Esophagus muscularis mucosa (tissue), 4 donors: ENCODE results near the gene PRR23A. TPM values are rescaled to one million over a fixed set of nuclear protein-coding genes. Genes with fewer than 3 reads are reported as not detected.

Experiments
- DNase-seq: peaks from one replicate; pipeline ENCODE4 v3.0.0-alpha.2; 2017; ENCODE audit errors: extremely low spot score
- H3K27ac ChIP-seq, 4 donors: fragments of 200-600 bp; sonication (generic); replicated peaks in 1 of 4; 1 replicate in 3 of 4; 2 replicates in 1 of 4; pipeline ENCODE4 v1.5.1; 2016 to 2019; ENCODE audit warnings: mild to moderate bottlenecking in 1 of 4
- H3K27me3 ChIP-seq, 4 donors: fragments of 200-600 bp; sonication (generic); one replicate each; pipeline versions ENCODE4 v1.5.1 to v1.6.0; 2016 to 2019
- H3K36me3 ChIP-seq, 4 donors: fragments of 200-600 bp; sonication (generic); one replicate each; pipeline ENCODE4 v1.5.1; 2016 to 2019
- H3K4me1 ChIP-seq, 4 donors: fragments of 200-600 bp; sonication (generic); one replicate each; pipeline ENCODE4 v1.5.1; 2016 to 2019
- H3K4me3 ChIP-seq, 4 donors: fragments of 200-600 bp; sonication (generic); 1 replicate in 2 of 4; 2 replicates in 2 of 4; pipeline ENCODE4 v1.5.1; 2016 to 2019; ENCODE audit warnings: mild to moderate bottlenecking in 4 of 4, moderate library complexity in 1 of 4
- H3K9me3 ChIP-seq, 4 donors: fragments of 200-600 bp; sonication (generic); 1 replicate in 3 of 4; 2 replicates in 1 of 4; pipeline ENCODE4 v1.5.1; 2016 to 2019
- CTCF ChIP-seq, 3 experiments: fragments of 200-600 bp in 2 of 3; fragments of 450-650 bp in 1 of 3; sonication (generic) in 2 of 3; IDR thresholded peaks; one replicate each; pipeline ENCODE4 v1.5.1; 2017 to 2019; ENCODE audit warnings: antibody characterized with exemption in 3 of 3, mild to moderate bottlenecking in 2 of 3, moderate library complexity in 1 of 3
- EP300 ChIP-seq: sonication (generic); formaldehyde crosslinking; IDR thresholded peaks from one replicate; pipeline ENCODE4 v1.6.1; 2017; ENCODE audit warnings: antibody characterized with exemption
- POLR2A ChIP-seq: fragments of 450-650 bp; IDR thresholded peaks from one replicate; pipeline ENCODE4 v1.6.1; 2017; ENCODE audit warnings: antibody characterized with exemption, moderate library complexity, mild to moderate bottlenecking, low read depth
- POLR2AphosphoS5 ChIP-seq, 2 donors: sonication (generic); formaldehyde crosslinking; IDR thresholded peaks; one replicate each; pipeline ENCODE4 v1.6.1; 2017; ENCODE audit warnings: antibody characterized with exemption in 2 of 2
- WGBS: methylation state at CpG from one replicate; pipeline ENCODE4 v1.1.5; 2018; 5-methylcytosine and 5-hydroxymethylcytosine counted together
- intact Hi-C: fragments of 100-400 bp; cut with DNase I; formaldehyde crosslinking; loops from one replicate; pipeline ENCODE4 v1.15.1; 2023
- total RNA-seq, 4 donors: library from RNA; depleted of rRNA; stranded (reverse); fragments of >200 nt; gene quantifications; one replicate each; pipeline versions ENCODE4 v1.1.0 to v1.2.1, GENCODE V29; 2016

PRR23A gene
- total RNA-seq, 4 donors from 2014 or later: not detected

GRCh38 chr3:138974462-138974861, 31.6 kb downstream of the PRR23A start:
- WGBS: 81% methylated on average over 5 of the region's 5 CpGs
- Histone ChIP-seq H3K27ac (no peak overlapping the region), H3K4me1 (peaks cover 0 to 2% (median 1%) of the 10 kb centered on the region in 4 donors), H3K27me3 (peaks cover 0 to 16% (median 0%) of the 10 kb centered on the region in 4 donors), H3K4me3 (no peak overlapping the region), H3K9me3 (no peaks in the 10 kb centered on the region), H3K36me3 (no peaks in the 10 kb centered on the region)
- no peak for DNase-seq
- intact Hi-C loops: no loop called here
- TF ChIP-seq CTCF (IDR thresholded peaks at IDR 0.05): no peak
- no peak for TF ChIP-seq EP300

- DNase-seq: no peak
- 79% methylated on average over 5 of the region's 5 CpGs for WGBS
Observed at GRCh38 chr3:138972941-138973340, 33.1 kb downstream of the PRR23A start.

GRCh38 chr3:138971766-138972320, 34.2 kb downstream of the PRR23A start:
- intact Hi-C loops: no loop called here
- TF ChIP-seq POLR2AphosphoS5 (IDR thresholded peaks at IDR 0.05) (no peak), POLR2A (no peak), EP300 (no peak), CTCF (IDR thresholded peaks at IDR 0.05) (no peak)
- WGBS: 52% methylated on average over 6 of the region's 6 CpGs
- Histone ChIP-seq H3K4me1 (no peaks in the 10 kb centered on the region), H3K9me3 (no peaks in the 10 kb centered on the region), H3K36me3 (no peaks in the 10 kb centered on the region), H3K27me3 (peaks cover 0 to 16% (median 0%) of the 10 kb centered on the region in 4 donors), H3K27ac (no peak overlapping the region), H3K4me3 (no peak overlapping the region)
- DNase-seq: no peak

More at GRCh38 chr3:138972941-138973340, 33.1 kb downstream of the PRR23A start:
- intact Hi-C loops: no loop called here
- Histone ChIP-seq H3K36me3 (no peaks in the 10 kb centered on the region), H3K27ac (no peak overlapping the region), H3K4me1 (no peaks in the 10 kb centered on the region), H3K9me3 (no peaks in the 10 kb centered on the region), H3K4me3 (no peak overlapping the region), H3K27me3 (peaks cover 0 to 16% (median 0%) of the 10 kb centered on the region in 4 donors)
- TF ChIP-seq POLR2AphosphoS5 (IDR thresholded peaks at IDR 0.05): no peak
- TF ChIP-seq EP300: no peak
- no peak for TF ChIP-seq POLR2A
- TF ChIP-seq CTCF (IDR thresholded peaks at IDR 0.05): no peak

DNA sequence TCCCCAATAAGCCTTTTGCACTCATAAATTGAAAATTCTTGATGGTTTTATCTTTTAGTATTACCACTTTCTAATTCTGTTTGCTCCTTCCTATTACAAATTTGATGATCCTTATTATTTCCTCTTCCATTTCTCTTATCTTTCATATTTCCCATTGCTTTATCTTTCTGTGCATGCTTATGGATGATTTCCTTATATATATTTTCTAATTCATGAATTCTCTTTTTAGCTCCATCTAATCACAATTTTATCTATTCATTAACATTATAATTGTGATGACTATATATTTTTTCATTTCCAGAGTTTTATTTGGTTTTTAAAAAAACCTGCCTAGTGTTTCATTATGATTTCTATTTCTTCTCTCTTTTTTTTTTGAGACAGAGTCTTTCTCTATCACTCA, 41.1 kb downstream of the PRR23A start:
- TF ChIP-seq EP300 (no peak), POLR2A (no peak), POLR2AphosphoS5 (IDR thresholded peaks at IDR 0.05) (no peak)
- DNase-seq: no peak
- Histone ChIP-seq H3K27me3 (peaks cover 0 to 43% (median 18%) of the 10 kb centered on the region in 4 donors), H3K9me3 (peaks cover 0 to 25% (median 19%) of the 10 kb centered on the region in 4 donors), H3K27ac (no peak overlapping the region), H3K36me3 (no peaks in the 10 kb centered on the region), H3K4me1 (peaks cover 0 to 7% (median 6%) of the 10 kb centered on the region in 4 donors), H3K4me3 (no peak overlapping the region)
- intact Hi-C loops: no loop called here

- intact Hi-C loops: no loop called here
- H3K4me1 ChIP-seq: peaks cover 0 to 7% (median 6%) of the 10 kb centered on the region in 4 donors
- H3K27me3 ChIP-seq: peaks cover 0 to 49% (median 18%) of the 10 kb centered on the region in 4 donors
- 90% methylated on average over 2 of the region's 2 CpGs for WGBS
- no peak overlapping the region for H3K4me3 ChIP-seq
- no peaks in the 10 kb centered on the region for H3K36me3 ChIP-seq
- DNase-seq: no peak
- no peak overlapping the region for H3K27ac ChIP-seq
- TF ChIP-seq CTCF (IDR thresholded peaks at IDR 0.05): no peak
- no peak for TF ChIP-seq POLR2A
- no peak for TF ChIP-seq EP300
- TF ChIP-seq POLR2AphosphoS5 (IDR thresholded peaks at IDR 0.05): no peak
- peaks cover 0 to 25% (median 19%) of the 10 kb centered on the region in 4 donors for H3K9me3 ChIP-seq
Observed at GRCh38 chr3:138964264-138964663, 41.8 kb downstream of the PRR23A start.
